HT-29 (cell line): ENCODE results near the gene GAS7. TPM values are rescaled to one million over a fixed set of nuclear protein-coding genes. Genes with fewer than 3 reads are reported as not detected.

ENCODE experiments used
- DNase-seq: peaks from one replicate; pipeline ENCODE4 v3.0.0-alpha.2; 2015; ENCODE audit warnings: low spot score
- total RNA-seq: library from RNA; depleted of rRNA; stranded (reverse); fragments of >200 nt; shearing (Covaris generic); gene quantifications from 2 replicates; pipeline ENCODE4 v1.2.3, GENCODE V29; 2014

The GAS7 gene
- total RNA-seq, 1 experiment from 2014 or later = 2.1 TPM

DNA sequence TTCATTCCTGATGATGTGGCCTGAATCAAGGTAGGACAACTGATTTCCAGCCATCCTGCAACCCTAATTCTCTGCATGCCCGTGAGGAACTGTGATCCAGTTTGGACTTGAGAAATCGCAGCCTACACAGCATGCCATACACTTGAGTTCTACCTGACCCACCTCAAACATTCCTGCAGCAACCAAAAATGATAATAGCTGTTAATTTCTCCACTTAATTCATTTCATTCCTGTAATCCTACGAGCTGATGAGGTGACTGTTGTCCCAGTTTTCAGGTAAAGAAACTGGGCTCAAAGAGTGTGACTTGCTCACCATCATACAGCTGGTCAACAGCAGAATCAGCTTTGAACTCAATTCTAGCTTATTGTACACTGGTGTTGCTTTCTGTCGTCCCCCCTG lies 2.2 kb upstream of the GAS7 start:
- no peak for DNase-seq

GRCh38 chr17:10200016-10200415 lies 1.6 kb upstream of the GAS7 start:
- no peak for DNase-seq

DNA sequence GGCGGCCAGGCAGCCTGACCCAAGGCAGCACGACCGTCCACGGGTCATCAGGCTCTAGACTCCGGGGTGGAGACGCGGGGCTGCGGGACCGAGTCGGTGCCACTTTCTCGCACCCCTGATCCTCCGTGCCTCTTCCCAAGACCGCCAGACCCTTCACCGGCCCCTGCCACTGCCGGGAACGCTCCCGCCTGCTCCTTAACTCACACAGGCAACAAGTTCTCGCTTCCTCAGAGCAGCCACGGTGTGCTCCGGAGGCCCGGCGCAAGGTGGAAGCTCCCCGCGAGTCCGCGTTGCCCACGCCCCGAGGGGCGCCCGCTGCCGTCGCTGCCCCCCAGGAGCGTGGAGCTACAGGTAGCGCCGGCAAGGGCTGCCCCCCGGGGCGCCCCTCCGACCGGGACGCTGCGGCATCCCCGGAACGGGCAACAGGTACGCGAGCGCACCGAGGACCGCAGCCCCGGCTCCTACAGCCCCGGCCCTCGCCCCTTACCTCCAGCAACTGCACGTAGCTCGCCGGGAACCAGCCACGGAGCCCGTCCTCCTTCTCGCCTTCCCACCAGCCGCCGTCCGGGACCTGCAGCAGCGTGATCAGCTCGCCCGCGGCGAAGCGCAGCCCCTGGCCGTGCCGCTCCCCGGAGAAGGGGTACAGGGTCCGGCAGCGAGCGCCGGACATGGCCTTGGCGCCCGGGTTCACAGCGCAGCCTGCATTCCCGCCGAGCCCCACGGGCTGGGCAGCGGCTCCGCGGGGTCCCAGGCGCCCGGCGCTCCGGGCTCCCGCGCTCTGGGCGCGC lies 491 bp downstream of the GAS7 start:
- DNase-seq = no peak

- no peak for DNase-seq
Measured at GRCh38 chr17:10197362-10197720, 1.1 kb downstream of the GAS7 start.

DNA sequence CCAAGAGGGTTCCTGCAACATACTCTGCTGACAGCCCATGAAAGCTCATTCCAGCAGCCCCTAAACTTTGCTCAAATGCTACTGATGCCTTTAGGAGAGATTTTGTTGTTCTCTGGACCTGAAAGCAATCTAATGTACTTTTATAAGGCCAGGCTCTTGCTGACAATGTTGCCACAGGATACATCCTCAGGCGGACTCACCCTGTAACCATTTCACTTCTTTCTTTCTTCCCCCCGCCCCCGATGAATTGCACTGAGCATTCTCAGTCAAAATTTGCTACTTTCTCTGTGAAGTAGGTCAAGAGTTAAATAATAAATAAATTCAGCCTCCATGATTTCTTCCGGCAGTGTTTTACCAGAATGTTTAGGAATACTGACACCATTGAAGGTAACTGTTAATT lies 1.5 kb downstream of the GAS7 start:
- no peak for DNase-seq

DNA sequence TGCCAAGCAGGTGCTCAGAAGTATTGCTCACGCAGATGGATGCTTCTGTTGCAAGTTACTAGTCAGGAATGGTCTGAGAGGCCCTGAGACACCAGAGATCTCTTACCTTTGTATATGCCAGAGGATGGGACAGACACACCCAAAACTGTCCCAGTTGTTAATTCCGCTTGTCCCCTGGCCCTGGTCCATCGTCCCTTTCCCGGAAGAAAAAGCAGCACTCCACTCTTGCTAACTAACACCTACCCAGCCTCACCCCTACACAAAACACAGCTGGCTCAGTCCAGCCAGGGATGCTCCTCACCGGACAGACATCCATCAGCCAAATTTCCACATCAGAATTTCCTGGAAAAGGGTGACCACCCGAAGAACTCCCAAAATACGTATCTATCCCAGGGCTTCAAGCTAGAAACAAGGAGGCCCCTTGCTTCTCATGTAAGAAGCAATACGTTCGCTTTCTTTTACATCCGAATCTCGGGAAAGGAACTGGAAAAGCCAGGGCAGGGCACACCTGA lies 2.0 kb downstream of the GAS7 start:
- no peak for DNase-seq

GRCh38 chr17:10195090-10195805 lies 3.2 kb downstream of the GAS7 start:
- no peak for DNase-seq

DNA sequence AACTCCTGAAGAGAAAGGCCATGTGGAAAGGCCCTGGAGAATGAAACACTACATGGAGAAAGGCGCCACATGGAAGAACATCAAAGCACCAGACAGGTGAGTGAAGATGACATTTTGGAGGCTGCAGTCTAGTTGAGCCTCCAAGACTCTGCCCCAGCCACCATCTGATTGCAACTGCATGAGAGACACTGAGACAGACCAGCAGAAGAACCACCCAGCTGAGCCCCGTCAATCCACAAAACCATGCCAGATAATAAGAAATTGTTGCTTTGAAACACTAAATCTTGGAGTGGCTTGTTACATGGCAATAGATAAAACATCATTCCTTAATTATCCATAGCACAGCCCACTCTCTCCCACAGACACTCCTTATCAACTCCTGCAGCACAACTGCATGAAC lies 4.8 kb downstream of the GAS7 start:
- no peak for DNase-seq

DNA sequence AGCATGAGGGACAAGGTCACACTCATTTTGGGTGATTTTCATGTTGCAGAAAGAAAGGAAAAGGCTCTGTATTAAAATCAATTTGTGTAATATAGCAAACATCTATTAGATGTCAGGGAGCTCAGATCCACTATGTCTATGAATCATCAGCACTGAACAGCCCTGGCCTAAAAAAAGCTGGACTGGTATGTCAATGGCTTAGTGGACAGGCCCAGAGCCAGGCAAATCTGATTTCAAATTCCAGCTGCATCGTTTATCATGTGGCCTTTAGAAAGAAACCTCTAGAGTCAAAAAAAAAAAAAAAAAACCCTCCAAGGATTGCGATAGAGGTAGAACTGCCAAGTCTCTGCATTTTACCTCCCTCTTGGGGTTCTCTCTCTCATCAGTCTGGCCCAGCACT lies 5.4 kb downstream of the GAS7 start:
- no peak for DNase-seq

DNA sequence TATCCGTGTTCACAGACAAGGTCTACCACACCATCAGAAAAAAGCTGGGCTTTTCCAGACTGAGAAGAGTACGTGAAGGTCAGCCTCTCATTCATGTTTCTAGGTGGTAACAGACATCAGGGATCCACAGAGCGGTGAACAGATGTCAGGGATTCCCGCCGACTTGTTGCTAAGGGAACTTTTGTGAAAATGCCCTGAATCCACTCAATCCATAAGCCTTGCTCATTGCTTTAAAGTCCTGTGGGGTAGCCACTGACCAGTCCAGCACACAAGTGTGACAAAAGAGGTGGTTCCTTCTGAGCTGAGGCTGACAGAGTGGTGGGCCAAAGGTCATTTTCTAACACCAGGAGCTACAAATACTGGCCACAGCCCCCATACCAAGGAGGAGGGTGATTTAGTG lies 5.9 kb downstream of the GAS7 start:
- DNase-seq = no peak

DNA sequence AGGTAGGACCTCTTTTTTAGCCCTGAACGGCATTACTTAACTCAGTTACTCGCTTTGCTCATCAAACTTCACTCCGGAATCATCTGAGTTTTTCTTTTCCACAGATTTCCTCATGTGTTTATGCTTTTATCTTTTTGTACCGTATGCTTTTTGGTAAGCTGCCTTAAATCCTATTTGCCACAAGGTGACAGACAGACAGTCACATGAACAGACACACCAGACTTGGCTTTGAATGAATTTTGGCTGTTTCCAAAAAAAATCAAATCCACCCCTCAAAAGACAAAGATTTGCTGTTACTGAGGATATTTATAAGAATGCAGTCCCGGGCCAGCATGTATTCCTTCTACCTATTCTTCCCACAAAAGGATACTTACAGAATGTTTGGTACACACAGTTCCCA lies 10.9 kb downstream of the GAS7 start:
- no peak for DNase-seq

- no peak for DNase-seq
Measured at GRCh38 chr17:10186771-10187410, 11.5 kb downstream of the GAS7 start.

GRCh38 chr17:10183931-10184930 lies 14.2 kb downstream of the GAS7 start:
- no peak for DNase-seq

DNA sequence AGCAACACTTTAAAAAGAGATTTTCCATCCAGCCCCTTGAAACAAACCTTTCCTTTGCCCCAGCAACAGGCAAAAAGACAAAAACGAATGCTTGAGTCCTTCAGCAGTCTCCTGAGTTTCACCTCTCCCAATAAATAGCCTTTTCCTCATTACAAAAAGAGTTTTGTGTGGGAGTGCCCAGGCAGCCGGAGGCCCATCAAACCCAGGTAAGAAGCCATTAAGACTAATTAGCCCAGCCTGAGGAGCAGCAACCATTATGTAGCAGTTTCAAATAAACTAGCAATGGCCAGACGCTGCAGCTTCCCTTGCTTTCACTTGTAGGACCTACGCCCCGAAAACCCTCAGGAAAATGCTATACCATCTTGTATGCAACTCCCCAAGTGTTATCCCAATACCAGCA lies 15.6 kb downstream of the GAS7 start:
- DNase-seq = no peak

DNA sequence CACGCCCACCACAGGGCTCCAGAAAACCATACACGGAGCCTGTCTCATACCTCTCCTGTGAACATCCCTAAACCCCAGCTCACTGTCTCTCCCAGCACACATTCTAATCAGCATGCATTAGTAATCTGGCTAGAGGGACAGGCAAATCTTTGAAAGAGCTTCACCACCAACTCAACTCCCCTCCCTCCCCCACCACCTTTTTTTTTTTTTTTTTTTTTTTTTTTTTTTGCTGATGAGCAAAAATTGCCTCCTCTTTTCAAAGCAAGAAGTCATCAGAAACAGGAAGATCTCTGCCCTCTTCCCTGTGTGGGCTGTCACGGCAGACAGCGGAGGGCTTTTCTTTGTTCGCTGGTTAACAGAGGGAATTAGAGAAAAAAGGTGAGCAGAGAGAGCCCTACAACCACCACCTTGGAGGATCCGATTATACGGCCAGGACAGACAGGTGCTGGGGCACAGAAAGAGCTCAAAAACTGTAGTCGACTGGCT lies 19.9 kb downstream of the GAS7 start:
- DNase-seq = no peak

DNA sequence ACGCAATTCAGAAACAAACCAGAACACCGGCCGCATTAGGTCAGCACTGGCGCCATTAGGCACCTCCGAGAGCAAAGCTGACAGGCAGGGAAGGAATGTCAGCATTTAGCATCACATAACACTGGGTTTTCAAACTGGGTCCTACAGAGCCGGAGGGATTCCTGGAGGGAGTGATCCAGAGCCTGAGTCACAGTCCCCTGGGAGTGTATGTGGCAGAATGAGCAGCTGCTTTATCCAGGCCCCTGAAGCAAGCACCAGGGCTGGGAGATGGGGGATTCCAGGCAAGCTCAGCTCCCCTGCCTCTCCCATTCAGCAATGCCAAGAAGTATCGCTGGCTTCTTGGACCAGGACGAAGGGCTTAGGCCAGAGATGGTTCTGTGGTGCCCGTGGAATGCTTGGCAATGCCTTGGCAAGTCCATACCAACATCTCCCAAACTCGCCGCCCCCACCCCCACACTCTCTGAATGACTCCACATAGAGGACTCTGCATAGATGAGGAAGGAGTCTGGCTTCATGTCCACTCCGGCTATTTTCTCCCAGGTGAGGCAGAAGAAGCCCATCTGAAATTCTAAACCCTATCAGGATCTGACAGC lies 20.4 kb downstream of the GAS7 start:
- no peak for DNase-seq

DNA sequence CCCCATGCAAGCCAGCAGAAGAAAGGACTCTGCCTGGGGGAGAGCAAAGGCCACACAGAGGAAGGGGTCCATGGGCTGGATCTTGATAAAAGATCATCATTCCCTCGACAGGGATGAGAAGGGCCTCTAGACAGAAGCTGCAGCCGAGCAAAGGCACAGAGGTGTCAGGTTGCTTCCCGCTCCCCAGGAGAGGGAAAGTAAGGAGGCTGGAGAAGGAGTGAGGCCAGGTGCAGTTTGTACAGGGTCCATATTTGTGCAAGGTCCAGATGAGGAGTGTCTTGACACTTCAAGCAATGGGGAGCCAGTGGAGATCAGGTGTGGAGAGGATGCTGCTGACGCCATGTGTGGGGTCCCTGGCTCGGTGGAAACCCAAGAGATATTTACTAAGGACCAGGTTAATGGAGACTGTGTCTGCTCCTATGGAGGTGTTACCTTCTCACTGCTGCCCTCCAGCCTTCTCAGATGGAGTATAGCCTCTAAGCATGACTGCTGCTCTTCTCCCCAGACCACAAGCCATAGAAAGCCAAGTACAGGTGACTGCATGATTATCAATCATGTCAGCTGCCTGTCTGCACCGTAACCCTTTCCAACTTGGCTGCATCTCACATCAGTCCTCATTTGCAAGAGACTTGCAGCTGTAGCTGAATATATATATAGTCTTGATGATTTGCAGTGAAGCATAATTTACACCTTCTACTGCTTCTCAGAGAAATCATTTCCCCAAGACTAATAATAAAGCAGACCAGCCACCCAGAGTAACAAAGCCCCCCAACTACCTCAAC lies 21.1 kb downstream of the GAS7 start:
- no peak for DNase-seq

DNA sequence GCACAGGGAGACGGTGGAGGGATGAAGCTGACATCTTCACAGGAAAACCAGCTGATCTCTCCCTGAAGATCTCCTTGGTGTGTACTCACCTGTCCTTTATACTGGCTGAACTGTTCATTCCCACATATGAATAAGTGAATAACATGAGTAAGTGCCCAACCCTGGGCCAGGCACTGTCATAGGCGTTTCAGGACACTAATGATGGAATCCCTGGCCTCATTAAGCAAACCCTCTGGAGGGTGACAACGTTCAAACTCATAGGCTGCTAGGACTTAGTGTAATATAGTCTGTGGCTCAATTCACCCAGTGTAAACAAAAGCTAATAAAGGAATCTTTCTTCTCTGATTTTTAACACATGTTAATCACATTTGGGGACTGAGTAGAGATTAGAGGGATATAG lies 24.5 kb downstream of the GAS7 start:
- DNase-seq = no peak

DNA sequence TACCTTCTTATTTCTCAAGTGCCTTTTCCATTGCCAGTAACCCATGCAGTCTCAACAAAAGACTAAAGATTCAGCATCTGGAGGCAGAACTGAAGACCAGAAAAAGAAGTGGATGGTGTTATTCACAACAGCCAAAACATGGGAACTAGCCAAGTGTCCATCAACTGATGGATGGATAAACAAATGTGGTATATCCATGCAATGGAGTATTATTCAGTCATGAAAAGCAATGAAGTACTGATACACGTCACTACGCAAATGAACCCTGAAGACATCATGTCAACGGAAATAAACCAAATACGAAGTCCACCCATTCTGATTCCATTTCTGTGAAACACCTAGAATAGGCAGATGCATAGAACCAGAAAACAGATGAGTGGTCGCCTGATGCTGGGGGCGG lies 25.6 kb downstream of the GAS7 start:
- DNase-seq = no peak

- DNase-seq = no peak
Measured at GRCh38 chr17:10172241-10172741, 26.1 kb downstream of the GAS7 start.
